ENCODE measurements around the gene TRAF3IP1. TPM values are rescaled to one million over a fixed set of nuclear protein-coding genes. Genes with fewer than 3 reads are reported as not detected.

TRAF3IP1 gene
- total and polyA plus RNA-seq, 4 donors = 4.0 to 9.1 (median 4.6) TPM

- no peaks in the 10 kb centered on the region for H3K27me3 ChIP-seq (ENCODE audit: control insufficient read depth in 4 of 4, insufficient read depth in 4 of 4, low read length in 3 of 4)
- no peak overlapping the region for H3K27ac ChIP-seq (ENCODE audit: low read depth in 1 of 2, low read length in 2 of 2)
- no peak overlapping the region for H3K4me3 ChIP-seq (ENCODE audit: low read depth in 1 of 3, low read length in 3 of 3)
- no peak for TF ChIP-seq HNF4G (IDR thresholded peaks at IDR 0.05)
- TF ChIP-seq HNF4A (conservative IDR thresholded peaks at IDR 0.05) = no peak
- no peak for TF ChIP-seq FOXA1 (IDR thresholded peaks at IDR 0.05)
- no peak for DNase-seq (ENCODE audit: low spot score)
- 83% methylated on average over 8 of the region's 8 CpGs for WGBS
- H3K36me3 ChIP-seq (ENCODE audit: control insufficient read depth in 4 of 4, insufficient read depth in 3 of 4, low read depth in 1 of 4, low read length in 3 of 4) = peaks cover 0 to 2% (median 0%) of the 10 kb centered on the region in 4 donors
- H3K4me1 ChIP-seq (ENCODE audit: control insufficient read depth in 4 of 4, insufficient read depth in 4 of 4, low read length in 3 of 4) = peaks cover 0 to 5% (median 0%) of the 10 kb centered on the region in 4 donors
- no peaks in the 10 kb centered on the region for H3K9me3 ChIP-seq (ENCODE audit: control insufficient read depth in 4 of 4, low read length in 3 of 4)
- H3K9ac ChIP-seq (ENCODE audit: low read depth in 1 of 2, low read length in 2 of 2) = no peak overlapping the region
Observed at GRCh38 chr2:238376884-238377391, 56.6 kb downstream of the TRAF3IP1 start.

- Histone ChIP-seq H3K9ac (ENCODE audit: low read depth in 1 of 2, low read length in 2 of 2) (no peak overlapping the region), H3K9me3 (ENCODE audit: control insufficient read depth in 4 of 4, low read length in 3 of 4) (no peaks in the 10 kb centered on the region), H3K27me3 (ENCODE audit: control insufficient read depth in 4 of 4, insufficient read depth in 4 of 4, low read length in 3 of 4) (no peaks in the 10 kb centered on the region), H3K27ac (ENCODE audit: low read depth in 1 of 2, low read length in 2 of 2) (no peak overlapping the region), H3K4me3 (ENCODE audit: low read depth in 1 of 3, low read length in 3 of 3) (no peak overlapping the region), H3K4me1 (ENCODE audit: control insufficient read depth in 4 of 4, insufficient read depth in 4 of 4, low read length in 3 of 4) (peaks cover 0 to 5% (median 0%) of the 10 kb centered on the region in 4 donors), H3K36me3 (ENCODE audit: control insufficient read depth in 4 of 4, insufficient read depth in 3 of 4, low read depth in 1 of 4, low read length in 3 of 4) (peaks cover 0 to 2% (median under 1%) of the 10 kb centered on the region in 4 donors)
- TF ChIP-seq MAX (IDR thresholded peaks at IDR 0.05) (no peak), ZBTB33 (IDR thresholded peaks at IDR 0.05) (no peak), ATF3 (IDR thresholded peaks at IDR 0.05) (no peak), HNF4A (conservative IDR thresholded peaks at IDR 0.05) (no peak), CTCF (IDR thresholded peaks at IDR 0.05; ENCODE audit: low read depth, low read length, missing input control) (no peak), EGR1 (IDR thresholded peaks at IDR 0.05; ENCODE audit: low read depth in 2 of 2) (no peak), HNF4G (IDR thresholded peaks at IDR 0.05) (no peak), FOXA2 (IDR thresholded peaks at IDR 0.05) (no peak), TAF1 (conservative IDR thresholded peaks at IDR 0.05) (no peak), GABPA (IDR thresholded peaks at IDR 0.05 in 1 of 2, conservative IDR thresholded peaks at IDR 0.05 in 1 of 2) (no peak), RXRA (IDR thresholded peaks at IDR 0.05) (no peak), FOXA1 (IDR thresholded peaks at IDR 0.05) (no peak)
- 88% methylated on average over 11 of the region's 11 CpGs for WGBS
- no peak for DNase-seq (ENCODE audit: low spot score)
Observed at GRCh38 chr2:238378230-238379095, 58.1 kb downstream of the TRAF3IP1 start.

Data from liver (tissue), 9 donors.